Hepatocyte (in vitro differentiated cells): ENCODE results near the gene PHLPP1. TPM values are rescaled to one million over a fixed set of nuclear protein-coding genes. Genes with fewer than 3 reads are reported as not detected.

Source experiments
- DNase-seq: peaks from one replicate; pipeline ENCODE4 v3.0.0-alpha.2; 2016; ENCODE audit warnings: low spot score
- H2AFZ ChIP-seq: fragments of 200-600 bp; sonication (generic); 2 replicates; pipeline ENCODE4 v1.6.0; 2016; ENCODE audit warnings: antibody characterized with exemption, mild to moderate bottlenecking
- H3K27ac ChIP-seq: fragments of 200-600 bp; sonication (generic); 2 replicates; pipeline ENCODE4 v1.5.1; 2016; ENCODE audit warnings: mild to moderate bottlenecking
- H3K27me3 ChIP-seq: fragments of 200-600 bp; sonication (generic); 2 replicates; pipeline ENCODE4 v1.6.1; 2016
- H3K36me3 ChIP-seq: fragments of 200-600 bp; sonication (generic); replicated peaks from 2 replicates; pipeline ENCODE4 v1.5.1; 2016; ENCODE audit warnings: low read depth; ENCODE audit not compliant: insufficient read depth
- H3K4me1 ChIP-seq: fragments of 200-600 bp; sonication (generic); 2 replicates; pipeline ENCODE4 v1.5.1; 2016; ENCODE audit warnings: mild to moderate bottlenecking, moderate library complexity; ENCODE audit not compliant: insufficient read depth
- H3K4me2 ChIP-seq: fragments of 200-600 bp; sonication (generic); 2 replicates; pipeline ENCODE4 v1.6.0; 2016
- H3K4me3 ChIP-seq: fragments of 200-600 bp; sonication (generic); 2 replicates; pipeline ENCODE4 v1.5.1; 2016; ENCODE audit warnings: mild to moderate bottlenecking
- H3K79me2 ChIP-seq: fragments of 200-600 bp; sonication (generic); 2 replicates; pipeline ENCODE4 v1.6.0; 2017; ENCODE audit warnings: mild to moderate bottlenecking
- H3K9me2 ChIP-seq: fragments of 200-600 bp; sonication (generic); replicated peaks from 2 replicates; pipeline ENCODE4 v1.6.0; 2017; ENCODE audit warnings: mild to moderate bottlenecking; ENCODE audit not compliant: insufficient read depth
- H3K9me3 ChIP-seq: fragments of 200-600 bp; sonication (generic); 2 replicates; pipeline ENCODE4 v1.5.1; 2016; ENCODE audit warnings: low read depth, mild to moderate bottlenecking
- H4K20me1 ChIP-seq: fragments of 200-600 bp; sonication (generic); 2 replicates; pipeline ENCODE4 v1.6.0; 2016; ENCODE audit warnings: mild to moderate bottlenecking; ENCODE audit not compliant: insufficient read depth, poor library complexity, severe bottlenecking
- EZH2 ChIP-seq: fragments of 200-600 bp; sonication (generic); IDR thresholded peaks from 2 replicates; pipeline ENCODE4 v1.6.1; 2016; ENCODE audit warnings: antibody characterized with exemption, mild to moderate bottlenecking, borderline replicate concordance
- EZH2phosphoT487 ChIP-seq: fragments of 200-600 bp; sonication (generic); IDR thresholded peaks from one replicate; pipeline ENCODE4 v1.6.1; 2018; ENCODE audit warnings: antibody characterized with exemption, mild to moderate bottlenecking, low read depth, moderate library complexity; ENCODE audit not compliant: unreplicated experiment, severe bottlenecking
- WGBS: methylation state at CpG from one replicate; pipeline ENCODE4 v1.1.6; 2016; ENCODE audit warnings: low lambda C conversion rate; ENCODE audit errors: missing lambda C conversion rate; 5-methylcytosine and 5-hydroxymethylcytosine counted together
- polyA plus RNA-seq: library from polyadenylated mRNA; unstranded; fragments of >200 nt; fragmentation: Nextera tagmentation; extraction: Ambion mirVana; gene quantifications from 2 replicates; pipeline ENCODE4 v1.2.1, GENCODE V29; 2016
- total RNA-seq: library from RNA; depleted of rRNA; stranded (reverse); fragments of >200 nt; gene quantifications from 2 replicates; pipeline ENCODE4 v1.2.3, GENCODE V29; 2014
- TF ChIP-seq, protein P1 (sequence below): fragments of 200-600 bp; sonication (generic); IDR thresholded peaks from 2 replicates; pipeline ENCODE4 v1.5.1; 2016; ENCODE audit warnings: antibody characterized with exemption, mild to moderate bottlenecking; ENCODE audit not compliant: poor library complexity

Gene PHLPP1
- total and polyA plus RNA-seq, 2 experiments from 2014 or later = 7.3 to 14.3 TPM

DNA sequence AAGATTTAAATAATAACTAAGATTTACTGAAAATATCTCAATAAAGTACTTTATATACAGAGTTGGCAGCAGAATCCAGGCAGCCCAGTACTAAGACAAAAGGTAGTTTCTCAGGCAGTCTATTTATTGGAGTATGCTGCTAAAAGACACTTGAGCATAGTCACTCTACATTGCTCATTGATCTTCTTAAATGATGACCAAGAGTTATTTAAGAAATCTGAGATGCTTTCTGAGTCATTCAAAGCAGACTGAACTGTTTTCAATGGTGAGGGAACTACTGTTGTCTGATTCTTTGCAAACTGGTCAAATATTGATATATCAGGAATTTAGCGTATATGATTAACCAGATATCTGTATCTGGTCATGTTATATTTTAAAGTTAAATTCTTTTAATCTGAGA lies 133.6 kb downstream of the PHLPP1 start:
- Histone ChIP-seq H3K27me3 (no peaks in the 10 kb centered on the region), H3K9me3 (no peaks in the 10 kb centered on the region), H3K4me2 (no peak overlapping the region), H3K79me2 (peaks cover 10% of the 10 kb centered on the region), H3K9me2 (no peaks in the 10 kb centered on the region), H4K20me1 (no peaks in the 10 kb centered on the region), H3K36me3 (no peaks in the 10 kb centered on the region), H3K4me3 (no peak overlapping the region), H3K27ac (no peak overlapping the region), H3K4me1 (no peaks in the 10 kb centered on the region), H2AFZ (no peak overlapping the region)
- WGBS = 96% methylated on average over 1 of the region's 1 CpG
- no peak for DNase-seq
- TF ChIP-seq, protein P1, sequence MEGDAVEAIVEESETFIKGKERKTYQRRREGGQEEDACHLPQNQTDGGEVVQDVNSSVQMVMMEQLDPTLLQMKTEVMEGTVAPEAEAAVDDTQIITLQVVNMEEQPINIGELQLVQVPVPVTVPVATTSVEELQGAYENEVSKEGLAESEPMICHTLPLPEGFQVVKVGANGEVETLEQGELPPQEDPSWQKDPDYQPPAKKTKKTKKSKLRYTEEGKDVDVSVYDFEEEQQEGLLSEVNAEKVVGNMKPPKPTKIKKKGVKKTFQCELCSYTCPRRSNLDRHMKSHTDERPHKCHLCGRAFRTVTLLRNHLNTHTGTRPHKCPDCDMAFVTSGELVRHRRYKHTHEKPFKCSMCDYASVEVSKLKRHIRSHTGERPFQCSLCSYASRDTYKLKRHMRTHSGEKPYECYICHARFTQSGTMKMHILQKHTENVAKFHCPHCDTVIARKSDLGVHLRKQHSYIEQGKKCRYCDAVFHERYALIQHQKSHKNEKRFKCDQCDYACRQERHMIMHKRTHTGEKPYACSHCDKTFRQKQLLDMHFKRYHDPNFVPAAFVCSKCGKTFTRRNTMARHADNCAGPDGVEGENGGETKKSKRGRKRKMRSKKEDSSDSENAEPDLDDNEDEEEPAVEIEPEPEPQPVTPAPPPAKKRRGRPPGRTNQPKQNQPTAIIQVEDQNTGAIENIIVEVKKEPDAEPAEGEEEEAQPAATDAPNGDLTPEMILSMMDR = no peak
- TF ChIP-seq EZH2phosphoT487 (no peak), EZH2 (no peak)

- Histone ChIP-seq H4K20me1 (no peaks in the 10 kb centered on the region), H3K27me3 (no peaks in the 10 kb centered on the region), H3K4me3 (no peak overlapping the region), H3K9me2 (no peaks in the 10 kb centered on the region), H2AFZ (no peak overlapping the region), H3K4me1 (no peaks in the 10 kb centered on the region), H3K27ac (no peak overlapping the region), H3K79me2 (peaks cover 10% of the 10 kb centered on the region), H3K36me3 (no peaks in the 10 kb centered on the region), H3K9me3 (no peaks in the 10 kb centered on the region), H3K4me2 (no peak overlapping the region)
- 89% methylated on average over 7 of the region's 7 CpGs for WGBS
- TF ChIP-seq, protein P1 = no peak
- no peak for TF ChIP-seq EZH2
- no peak for DNase-seq
Measured at GRCh38 chr18:62850619-62851306, 135.4 kb downstream of the PHLPP1 start.

DNA sequence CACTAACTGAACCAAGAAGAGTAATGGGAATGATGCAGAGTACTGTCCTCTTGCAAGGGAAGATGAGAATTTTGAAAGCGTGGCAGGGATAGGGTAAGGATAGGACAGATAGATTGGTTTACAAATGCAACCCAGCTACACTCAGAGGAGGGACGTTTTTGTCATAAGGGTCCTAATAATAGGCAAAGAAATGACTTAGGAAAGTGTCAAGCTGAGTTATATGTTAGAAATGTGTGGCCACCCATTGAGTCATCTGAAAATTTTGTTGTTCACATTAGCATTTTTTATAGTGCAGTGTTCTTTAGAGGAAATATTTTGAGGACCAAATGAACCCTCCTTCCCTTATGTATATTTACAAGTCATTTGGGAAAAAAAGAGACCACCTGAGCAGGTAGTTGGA lies 137.5 kb downstream of the PHLPP1 start:
- WGBS = 81% methylated on average over 2 of the region's 2 CpGs
- Histone ChIP-seq H4K20me1 (no peaks in the 10 kb centered on the region), H3K27ac (no peak overlapping the region), H3K79me2 (peaks cover 10% of the 10 kb centered on the region), H3K4me3 (no peak overlapping the region), H3K9me3 (no peaks in the 10 kb centered on the region), H2AFZ (no peak overlapping the region), H3K4me1 (no peaks in the 10 kb centered on the region), H3K27me3 (no peaks in the 10 kb centered on the region), H3K9me2 (no peaks in the 10 kb centered on the region), H3K36me3 (no peaks in the 10 kb centered on the region), H3K4me2 (no peak overlapping the region)
- no peak for DNase-seq
- TF ChIP-seq EZH2phosphoT487 = no peak
- TF ChIP-seq, protein P1 = no peak
- no peak for TF ChIP-seq EZH2
